Right lobe of liver (tissue), 6 donors: ENCODE data around the gene TRH. TPM values are rescaled to one million over a fixed set of nuclear protein-coding genes. Genes with fewer than 3 reads are reported as not detected.
A peak's percentile ranks its signal among the peaks of the same experiment; 100 is the strongest.

ENCODE experiments used
- ATAC-seq, 4 donors: fragments of 200-7000 bp; cut with Tn5 transposase; one replicate each; pipeline ENCODE4 v1.9.1; 2020; ENCODE audit warnings: mild to moderate bottlenecking in 4 of 4, moderate library complexity in 4 of 4
- DNase-seq, 3 donors: peaks; one replicate each; pipeline ENCODE4 v3.0.0-alpha.2; 2020
- H3K27ac ChIP-seq, 3 donors: fragments of 200-600 bp; one replicate each; pipeline ENCODE4 v1.8.0; 2022
- H3K27me3 ChIP-seq, 2 donors: fragments of 200-600 bp; one replicate each; pipeline ENCODE4 v1.8.0; 2022
- H3K36me3 ChIP-seq, 4 donors: fragments of 200-600 bp; sonication (generic) in 1 of 4; one replicate each; pipeline versions ENCODE4 v1.5.1 to v1.8.0; 2017 to 2022; ENCODE audit warnings: control low read depth in 1 of 4
- H3K4me1 ChIP-seq, 4 donors: fragments of 200-600 bp; sonication (generic) in 1 of 4; one replicate each; pipeline versions ENCODE4 v1.5.1 to v1.8.0; 2017 to 2022; ENCODE audit warnings: control low read depth in 1 of 4
- H3K4me3 ChIP-seq, 3 donors: fragments of 200-600 bp; one replicate each; pipeline ENCODE4 v1.8.0; 2022
- H3K9me3 ChIP-seq, 4 donors: fragments of 200-600 bp; sonication (generic) in 1 of 4; one replicate each; pipeline versions ENCODE4 v1.5.1 to v1.8.0; 2017 to 2022; ENCODE audit warnings: control low read depth in 1 of 4
- POLR2A ChIP-seq: fragments of 450-650 bp; IDR thresholded peaks from one replicate; pipeline ENCODE4 v1.6.1; 2017; ENCODE audit warnings: antibody characterized with exemption, mild to moderate bottlenecking
- WGBS: methylation state at CpG from one replicate; pipeline ENCODE4 v1.1.6; 2018; ENCODE audit warnings: low coverage, low lambda C conversion rate; ENCODE audit not compliant: insufficient coverage; ENCODE audit errors: missing lambda C conversion rate; 5-methylcytosine and 5-hydroxymethylcytosine counted together
- intact Hi-C, 2 donors: fragments of 100-400 bp; cut with DNase I; formaldehyde crosslinking; loops; one replicate each; pipeline versions ENCODE4 v1.11.2 to v1.14.1; 2022
- total RNA-seq, 6 experiments: library from RNA; depleted of rRNA in 2 of 6; stranded (reverse); fragments of >200 nt in 2 of 6; fragmentation: NEBNext Ultra II Directional in 3 of 6; extraction: Animal tissue kit (Norgen Biotek cat#: 25700) in 3 of 6; gene quantifications; one replicate each; pipeline versions ENCODE4 v1.1.0 to v1.2.4, GENCODE V29; 2016 to 2023
- TF ChIP-seq, protein P1 (sequence below), 4 donors: fragments of 200-600 bp in 3 of 4; fragments of 450-650 bp in 1 of 4; IDR thresholded peaks; one replicate each; pipeline versions ENCODE4 v1.5.1 to v1.8.0; 2016 to 2022; ENCODE audit warnings: antibody characterized with exemption in 4 of 4, mild to moderate bottlenecking in 2 of 4
- donor health status: DM: no; HTN: yes; CAD: no.
- donor health status: DM: no; HTN: no; CAD: no.
- donor health status: DM: no; HTN: no; CAD: no.
- donor health status: DM: no; HTN: yes; CAD: no.
- donor health status: DM: no; HTN: yes; CAD: no.

The TRH gene
- total RNA-seq, 6 experiments from 2014 or later, result not detected

DNA sequence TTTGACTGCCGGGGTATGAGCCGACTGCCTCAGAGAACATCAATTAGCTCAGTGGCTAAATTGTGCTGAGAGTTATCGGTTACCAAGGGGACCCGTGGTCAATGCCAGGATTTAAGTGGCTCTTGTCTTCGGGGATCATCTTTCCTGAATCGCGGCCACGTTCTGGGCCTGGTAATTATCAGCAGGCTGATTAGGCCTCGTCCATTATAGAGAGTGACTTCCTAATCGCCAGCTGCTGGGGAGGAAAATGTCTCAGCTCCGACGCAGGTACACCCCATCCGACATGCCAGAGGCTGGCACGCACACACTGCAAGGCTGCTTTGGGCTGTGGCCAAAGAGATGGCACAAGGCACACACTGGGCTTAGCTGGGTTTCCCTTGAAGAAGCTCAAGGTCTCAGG lies 10.6 kb downstream of the TRH start:
- no peaks in the 10 kb centered on the region for H3K27me3 ChIP-seq
- H3K36me3 ChIP-seq, result no peaks in the 10 kb centered on the region
- TF ChIP-seq POLR2A, result no peak
- TF ChIP-seq, protein P1, sequence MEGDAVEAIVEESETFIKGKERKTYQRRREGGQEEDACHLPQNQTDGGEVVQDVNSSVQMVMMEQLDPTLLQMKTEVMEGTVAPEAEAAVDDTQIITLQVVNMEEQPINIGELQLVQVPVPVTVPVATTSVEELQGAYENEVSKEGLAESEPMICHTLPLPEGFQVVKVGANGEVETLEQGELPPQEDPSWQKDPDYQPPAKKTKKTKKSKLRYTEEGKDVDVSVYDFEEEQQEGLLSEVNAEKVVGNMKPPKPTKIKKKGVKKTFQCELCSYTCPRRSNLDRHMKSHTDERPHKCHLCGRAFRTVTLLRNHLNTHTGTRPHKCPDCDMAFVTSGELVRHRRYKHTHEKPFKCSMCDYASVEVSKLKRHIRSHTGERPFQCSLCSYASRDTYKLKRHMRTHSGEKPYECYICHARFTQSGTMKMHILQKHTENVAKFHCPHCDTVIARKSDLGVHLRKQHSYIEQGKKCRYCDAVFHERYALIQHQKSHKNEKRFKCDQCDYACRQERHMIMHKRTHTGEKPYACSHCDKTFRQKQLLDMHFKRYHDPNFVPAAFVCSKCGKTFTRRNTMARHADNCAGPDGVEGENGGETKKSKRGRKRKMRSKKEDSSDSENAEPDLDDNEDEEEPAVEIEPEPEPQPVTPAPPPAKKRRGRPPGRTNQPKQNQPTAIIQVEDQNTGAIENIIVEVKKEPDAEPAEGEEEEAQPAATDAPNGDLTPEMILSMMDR (IDR thresholded peaks at IDR 0.05), result no peak
- H3K4me1 ChIP-seq, result no peaks in the 10 kb centered on the region
- H3K27ac ChIP-seq, result no peak overlapping the region
- no peak overlapping the region for H3K4me3 ChIP-seq
- 88% methylated on average over 3 of the region's 14 CpGs for WGBS
- ATAC-seq (no peak), DNase-seq (no peak)
- no peaks in the 10 kb centered on the region for H3K9me3 ChIP-seq
- intact Hi-C loops, result no loop called here

GRCh38 chr3:129988429-129988828 lies 13.9 kb downstream of the TRH start:
- Histone ChIP-seq H3K4me3 (no peak overlapping the region), H3K9me3 (no peaks in the 10 kb centered on the region), H3K27ac (no peak overlapping the region), H3K4me1 (no peaks in the 10 kb centered on the region), H3K36me3 (no peaks in the 10 kb centered on the region), H3K27me3 (no peaks in the 10 kb centered on the region)
- no peak for ATAC-seq
- DNase-seq, result no peak
- 39% methylated on average over 7 of the region's 10 CpGs for WGBS
- TF ChIP-seq POLR2A, result no peak
- TF ChIP-seq, protein P1 (IDR thresholded peaks at IDR 0.05), result no peak
- intact Hi-C loops, result no loop called here

DNA sequence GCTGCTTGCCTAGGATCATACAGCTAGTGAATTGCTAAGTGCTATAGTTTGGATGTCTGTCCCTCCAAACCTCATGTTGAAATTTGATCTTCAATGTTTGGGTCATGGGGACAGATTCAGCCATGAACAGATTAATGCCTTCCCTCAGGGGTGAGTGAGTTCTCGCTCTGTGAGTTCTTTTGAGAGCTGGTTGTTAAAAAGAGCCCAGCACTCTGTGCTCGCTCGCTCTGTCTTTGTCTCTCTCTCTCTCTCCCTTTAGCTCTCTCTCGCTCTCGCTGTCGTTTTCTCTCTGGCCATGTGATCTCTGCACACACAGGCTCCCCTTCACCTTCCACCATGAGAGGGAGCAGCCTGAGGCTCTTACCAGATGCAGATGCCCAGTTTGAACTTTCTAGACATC lies 14.9 kb downstream of the TRH start:
- no peak overlapping the region for H3K4me3 ChIP-seq
- ATAC-seq, result no peak
- 61% methylated on average over 6 of the region's 6 CpGs for WGBS
- H3K4me1 ChIP-seq, result no peaks in the 10 kb centered on the region
- TF ChIP-seq POLR2A, result no peak
- TF ChIP-seq, protein P1 (IDR thresholded peaks at IDR 0.05), result no peak
- no peak for DNase-seq
- no peak overlapping the region for H3K27ac ChIP-seq
- no peaks in the 10 kb centered on the region for H3K9me3 ChIP-seq
- H3K27me3 ChIP-seq, result no peaks in the 10 kb centered on the region
- intact Hi-C loops, result no loop called here
- no peaks in the 10 kb centered on the region for H3K36me3 ChIP-seq

GRCh38 chr3:129992781-129993180 lies 18.3 kb downstream of the TRH start:
- ATAC-seq (peak; percentile 38 to 50 (median 50)), DNase-seq (no peak)

More at GRCh38 chr3:129992781-129993180, 18.3 kb downstream of the TRH start:
- Histone ChIP-seq H3K4me1 (no peaks in the 10 kb centered on the region), H3K27me3 (no peaks in the 10 kb centered on the region), H3K9me3 (no peaks in the 10 kb centered on the region), H3K27ac (no peak overlapping the region), H3K4me3 (no peak overlapping the region), H3K36me3 (no peaks in the 10 kb centered on the region)
- intact Hi-C loops, result no loop called here
- TF ChIP-seq, protein P1 (IDR thresholded peaks at IDR 0.05), result peak in 2 of 4 donors; percentile 11 to 21
- TF ChIP-seq POLR2A, result no peak
- no CpG with 5 or more reads among the region's 3 CpGs for WGBS
